Caco-2 (cell line): ENCODE data around the gene KDM4B. TPM values are rescaled to one million over a fixed set of nuclear protein-coding genes. Genes with fewer than 3 reads are reported as not detected.

Experiments used
- BruUV-seq: library from RNA; stranded (reverse); fragments of 400-500 nt; replicated peaks from 2 replicates; lab custom pipeline; 2021; lab: Mats Ljungman, UMichigan
- CTCF ChIA-PET: fragments of 300-600 bp; sonication (Branson Sonifier 250); formaldehyde crosslinking; loops from one replicate; lab custom pipeline; 2022; ENCODE audit warnings: antibody characterized with exemption; lab: Charles Lee
- POLR2A ChIA-PET: fragments of 300-600 bp; sonication (Branson Sonifier 250); formaldehyde crosslinking; loops from one replicate; lab custom pipeline; 2022; ENCODE audit warnings: antibody characterized with exemption; lab: Charles Lee
- DNase-seq, 2 experiments: peaks; one replicate each; pipeline versions ENCODE4 v3.0.0 to v3.0.0-alpha.2; 2020 to 2022
- H3K27me3 ChIP-seq: replicated peaks from 2 replicates; pipeline ENCODE4 v1.6.0; 2011; ENCODE audit warnings: low read length; ENCODE audit not compliant: control insufficient read depth, insufficient read depth
- H3K36me3 ChIP-seq: 2 replicates; pipeline ENCODE4 v1.5.1; 2011; ENCODE audit warnings: low read length; ENCODE audit not compliant: control insufficient read depth, insufficient read depth
- H3K4me1 ChIP-seq: fragments of 250-450 bp; sonication (Bioruptor Pico); 2 replicates; pipeline ENCODE4 v1.5.1; 2020; ENCODE audit warnings: mild to moderate bottlenecking
- H3K4me3 ChIP-seq: 2 replicates; pipeline ENCODE4 v1.5.1; 2011; ENCODE audit warnings: low read depth, mild to moderate bottlenecking, control low read depth, low read length
- H3K9me3 ChIP-seq: fragments of 250-450 bp; sonication (Bioruptor Pico); 2 replicates; pipeline ENCODE4 v1.5.1; 2020; ENCODE audit warnings: mild to moderate bottlenecking, moderate library complexity
- H3K27ac Mint-ChIP-seq: one replicate; pipeline ENCODE4 v1.8.0; 2022; ENCODE audit warnings: mixed read lengths; ENCODE audit not compliant: unreplicated experiment
- H3K27me3 Mint-ChIP-seq: one replicate; pipeline ENCODE4 v1.8.0; 2022; ENCODE audit warnings: mixed read lengths; ENCODE audit not compliant: insufficient read depth, unreplicated experiment
- H3K36me3 Mint-ChIP-seq: one replicate; pipeline ENCODE4 v1.8.0; 2022; ENCODE audit warnings: mild to moderate bottlenecking, mixed read lengths; ENCODE audit not compliant: insufficient read depth, unreplicated experiment
- H3K4me1 Mint-ChIP-seq: one replicate; pipeline ENCODE4 v1.8.0; 2022; ENCODE audit warnings: low read depth, mixed read lengths; ENCODE audit not compliant: unreplicated experiment
- H3K4me3 Mint-ChIP-seq: one replicate; pipeline ENCODE4 v1.8.0; 2022; ENCODE audit warnings: mild to moderate bottlenecking, moderate library complexity, mixed read lengths; ENCODE audit not compliant: unreplicated experiment
- H3K9me3 Mint-ChIP-seq: one replicate; pipeline ENCODE4 v1.8.0; 2022; ENCODE audit warnings: mixed read lengths; ENCODE audit not compliant: unreplicated experiment
- intact Hi-C: fragments of 100-400 bp; cut with micrococcal nuclease; formaldehyde crosslinking; loops from one replicate; pipeline ENCODE4 v1.10.0; 2022; ENCODE audit not compliant: unreplicated experiment
- total RNA-seq: library from RNA; stranded (reverse); gene quantifications from 2 replicates; pipeline ENCODE4 v1.2.3, GENCODE V29; 2022
- TF ChIP-seq, protein P1 (sequence below), 2 experiments: fragments of 200-600 bp in 1 of 2; IDR thresholded peaks; 1 replicate in 1 of 2; 2 replicates in 1 of 2; pipeline versions ENCODE4 v1.5.1 to v1.8.0; 2011 to 2022; ENCODE audit warnings: antibody characterized with exemption in 1 of 2, control low read depth in 1 of 2, inconsistent platforms in 1 of 2, low read depth in 1 of 2, low read length in 1 of 2, mild to moderate bottlenecking in 1 of 2, moderate library complexity in 1 of 2; ENCODE audit not compliant: insufficient read depth in 1 of 2, severe bottlenecking in 1 of 2, unreplicated experiment in 1 of 2

KDM4B gene
- total RNA-seq, 1 experiment from 2014 or later: 27.4 TPM

DNA sequence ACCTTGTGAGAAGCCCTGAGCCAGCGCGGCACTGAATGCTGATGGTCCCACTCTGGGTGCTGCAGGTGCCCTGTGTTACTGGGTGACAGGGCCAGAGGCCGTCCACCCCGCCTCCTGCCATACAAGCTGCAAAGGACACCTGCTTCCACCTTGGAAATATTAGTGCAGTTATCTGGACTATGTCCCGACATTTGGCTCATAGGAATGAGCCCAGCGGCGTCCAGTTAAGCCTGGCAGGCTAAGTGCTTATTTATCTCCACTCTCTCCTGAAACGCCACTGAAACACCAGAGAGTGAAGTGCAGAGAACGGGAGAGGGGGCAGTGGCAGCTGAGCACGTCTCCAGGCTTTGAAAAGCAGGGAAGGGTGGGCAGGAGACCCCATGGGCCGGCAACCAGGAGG, 145.8 kb downstream of the KDM4B start:
- H3K27ac Mint-ChIP-seq: no peak overlapping the region
- no peaks in the 10 kb centered on the region for H3K4me1 Mint-ChIP-seq
- Histone ChIP-seq H3K36me3 (no peaks in the 10 kb centered on the region; the same call in 1 of the 2 replicates), H3K4me1 (no peaks in the 10 kb centered on the region), H3K27me3 (no peaks in the 10 kb centered on the region), H3K4me3 (no peak overlapping the region), H3K9me3 (peaks cover 4% of the 10 kb centered on the region; the same call in 1 of the 2 replicates)
- TF ChIP-seq, protein P1, sequence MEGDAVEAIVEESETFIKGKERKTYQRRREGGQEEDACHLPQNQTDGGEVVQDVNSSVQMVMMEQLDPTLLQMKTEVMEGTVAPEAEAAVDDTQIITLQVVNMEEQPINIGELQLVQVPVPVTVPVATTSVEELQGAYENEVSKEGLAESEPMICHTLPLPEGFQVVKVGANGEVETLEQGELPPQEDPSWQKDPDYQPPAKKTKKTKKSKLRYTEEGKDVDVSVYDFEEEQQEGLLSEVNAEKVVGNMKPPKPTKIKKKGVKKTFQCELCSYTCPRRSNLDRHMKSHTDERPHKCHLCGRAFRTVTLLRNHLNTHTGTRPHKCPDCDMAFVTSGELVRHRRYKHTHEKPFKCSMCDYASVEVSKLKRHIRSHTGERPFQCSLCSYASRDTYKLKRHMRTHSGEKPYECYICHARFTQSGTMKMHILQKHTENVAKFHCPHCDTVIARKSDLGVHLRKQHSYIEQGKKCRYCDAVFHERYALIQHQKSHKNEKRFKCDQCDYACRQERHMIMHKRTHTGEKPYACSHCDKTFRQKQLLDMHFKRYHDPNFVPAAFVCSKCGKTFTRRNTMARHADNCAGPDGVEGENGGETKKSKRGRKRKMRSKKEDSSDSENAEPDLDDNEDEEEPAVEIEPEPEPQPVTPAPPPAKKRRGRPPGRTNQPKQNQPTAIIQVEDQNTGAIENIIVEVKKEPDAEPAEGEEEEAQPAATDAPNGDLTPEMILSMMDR (IDR thresholded peaks at IDR 0.05; ENCODE audit: insufficient read depth in 1 of 2, low read depth in 1 of 2, low read length in 1 of 2, severe bottlenecking in 1 of 2, unreplicated experiment in 1 of 2): no peak
- H3K27me3 Mint-ChIP-seq: no peaks in the 10 kb centered on the region
- intact Hi-C loops: no loop called here
- H3K36me3 Mint-ChIP-seq: peaks cover 42% of the 10 kb centered on the region
- CTCF ChIA-PET: no interaction called here
- BruUV-seq: no TSS peak
- POLR2A ChIA-PET: no interaction called here
- H3K9me3 Mint-ChIP-seq: peaks cover 16% of the 10 kb centered on the region
- H3K4me3 Mint-ChIP-seq: no peak overlapping the region
- DNase-seq: no peak

GRCh38 chr19:5115351-5115750, 146.4 kb downstream of the KDM4B start:
- no peaks in the 10 kb centered on the region for H3K4me1 ChIP-seq
- H3K36me3 Mint-ChIP-seq: peaks cover 45% of the 10 kb centered on the region
- H3K9me3 Mint-ChIP-seq: peaks cover 16% of the 10 kb centered on the region
- ChIA-PET CTCF (no interaction called here), POLR2A (no interaction called here)
- no peaks in the 10 kb centered on the region for H3K4me1 Mint-ChIP-seq
- TF ChIP-seq, protein P1 (IDR thresholded peaks at IDR 0.05; ENCODE audit: insufficient read depth in 1 of 2, low read depth in 1 of 2, low read length in 1 of 2, severe bottlenecking in 1 of 2, unreplicated experiment in 1 of 2): no peak
- no peak overlapping the region for H3K4me3 ChIP-seq
- DNase-seq: no peak
- no peaks in the 10 kb centered on the region; the same call in 1 of the 2 replicates for H3K36me3 ChIP-seq
- H3K9me3 ChIP-seq: peaks cover 4% of the 10 kb centered on the region; the same call in 1 of the 2 replicates
- no peaks in the 10 kb centered on the region for H3K27me3 Mint-ChIP-seq
- no peaks in the 10 kb centered on the region for H3K27me3 ChIP-seq
- no peak overlapping the region for H3K27ac Mint-ChIP-seq
- no peak overlapping the region for H3K4me3 Mint-ChIP-seq
- intact Hi-C loops: no loop called here
- no TSS peak for BruUV-seq

DNA sequence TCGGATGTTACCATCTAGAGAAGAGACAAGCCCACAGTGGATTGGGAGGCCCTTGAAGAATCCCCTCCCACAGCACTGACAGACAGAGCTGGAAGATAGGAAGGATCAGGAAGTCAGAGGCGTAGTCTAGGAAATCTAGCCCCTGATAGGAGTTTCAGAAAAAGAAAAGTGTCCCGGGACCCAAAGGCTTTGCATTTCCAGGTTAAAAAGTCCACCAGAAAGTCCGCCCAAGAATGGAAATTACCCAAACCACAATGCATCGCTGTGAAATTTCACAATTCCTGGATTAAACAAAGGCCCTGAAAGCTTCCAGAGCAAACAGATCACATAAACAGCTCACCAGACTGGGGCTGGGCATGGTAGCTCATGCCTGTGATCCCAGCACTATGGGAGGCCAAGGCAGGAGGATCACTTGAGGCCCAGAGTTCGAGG, 146.9 kb downstream of the KDM4B start:
- no peak overlapping the region for H3K27ac Mint-ChIP-seq
- ChIA-PET CTCF (no interaction called here), POLR2A (no interaction called here)
- H3K4me3 ChIP-seq: no peak overlapping the region
- DNase-seq: no peak
- H3K36me3 Mint-ChIP-seq: peaks cover 43% of the 10 kb centered on the region
- H3K36me3 ChIP-seq: no peaks in the 10 kb centered on the region; the same call in 1 of the 2 replicates
- peaks cover 4% of the 10 kb centered on the region; the same call in 1 of the 2 replicates for H3K9me3 ChIP-seq
- H3K4me1 ChIP-seq: no peaks in the 10 kb centered on the region
- no peaks in the 10 kb centered on the region for H3K4me1 Mint-ChIP-seq
- intact Hi-C loops: no loop called here
- no peaks in the 10 kb centered on the region for H3K27me3 Mint-ChIP-seq
- no TSS peak for BruUV-seq
- H3K9me3 Mint-ChIP-seq: peaks cover 16% of the 10 kb centered on the region
- TF ChIP-seq, protein P1 (IDR thresholded peaks at IDR 0.05; ENCODE audit: insufficient read depth in 1 of 2, low read depth in 1 of 2, low read length in 1 of 2, severe bottlenecking in 1 of 2, unreplicated experiment in 1 of 2): no peak
- no peak overlapping the region for H3K4me3 Mint-ChIP-seq
- no peaks in the 10 kb centered on the region for H3K27me3 ChIP-seq
